ENCODE measurements around the gene DSCAML1.
"Not testable (repeated sequence)": the region's sequence is repeated elsewhere in the genome, so short reads cannot be mapped to it uniquely, and the experiment has no call there.

DSCAML1 gene

GRCh38 chr11:117465236-117465997 lies 331.6 kb downstream of the DSCAML1 start:
- in situ Hi-C loops (cut with MboI; ENCODE audit: low sequenced_read_pairs) = no loop called here
- no peaks in the 10 kb centered on the region for H3K36me3 ChIP-seq (replicated peaks)
- DNase-seq (ENCODE audit: low spot score in 2 of 2) = no peak
- H3K4me3 ChIP-seq = no peak overlapping the region
- H3K27me3 ChIP-seq (ENCODE audit: low read depth) = peaks cover 2% of the 10 kb centered on the region; the same call in 1 of the 2 replicates
- H3K4me1 ChIP-seq = no peaks in the 10 kb centered on the region
- no peaks in the 10 kb centered on the region for H3K9me3 ChIP-seq

GRCh38 chr11:117464778-117465177 lies 332.2 kb downstream of the DSCAML1 start:
- in situ Hi-C loops (cut with MboI; ENCODE audit: low sequenced_read_pairs) = no loop called here
- no peak for DNase-seq (ENCODE audit: low spot score in 2 of 2)
- H3K9me3 ChIP-seq = no peaks in the 10 kb centered on the region
- no peaks in the 10 kb centered on the region for H3K36me3 ChIP-seq (replicated peaks)
- no peak overlapping the region for H3K4me3 ChIP-seq
- no peaks in the 10 kb centered on the region for H3K4me1 ChIP-seq
- H3K27me3 ChIP-seq (ENCODE audit: low read depth) = peaks cover 2% of the 10 kb centered on the region; the same call in 1 of the 2 replicates

- H3K27me3 ChIP-seq (ENCODE audit: low read depth) = no peaks in the 10 kb centered on the region; the same call in 1 of the 2 replicates
- no peaks in the 10 kb centered on the region for H3K9me3 ChIP-seq
- H3K4me3 ChIP-seq = no peak overlapping the region
- no peak for DNase-seq (ENCODE audit: low spot score in 2 of 2)
- in situ Hi-C loops (cut with MboI; ENCODE audit: low sequenced_read_pairs) = no loop called here
- H3K36me3 ChIP-seq (replicated peaks) = no peaks in the 10 kb centered on the region
- no peaks in the 10 kb centered on the region for H3K4me1 ChIP-seq
Observed at GRCh38 chr11:117462864-117463247, 334.2 kb downstream of the DSCAML1 start.

- DNase-seq (ENCODE audit: low spot score in 2 of 2) = no peak
- H3K9me3 ChIP-seq = no peaks in the 10 kb centered on the region
- no peaks in the 10 kb centered on the region for H3K4me1 ChIP-seq
- H3K27me3 ChIP-seq (ENCODE audit: low read depth) = no peaks in the 10 kb centered on the region; the same call in 1 of the 2 replicates
- no peak overlapping the region for H3K4me3 ChIP-seq
- in situ Hi-C loops (cut with MboI; ENCODE audit: low sequenced_read_pairs) = no loop called here
- H3K36me3 ChIP-seq (replicated peaks) = no peaks in the 10 kb centered on the region
Observed at GRCh38 chr11:117462183-117462863, 334.7 kb downstream of the DSCAML1 start.

GRCh38 chr11:117461396-117462182 lies 335.4 kb downstream of the DSCAML1 start:
- in situ Hi-C loops (cut with MboI; ENCODE audit: low sequenced_read_pairs) = no loop called here
- no peak for DNase-seq (ENCODE audit: low spot score in 2 of 2)
- Histone ChIP-seq H3K27me3 (ENCODE audit: low read depth) (no peaks in the 10 kb centered on the region), H3K4me1 (no peaks in the 10 kb centered on the region), H3K36me3 (replicated peaks) (no peaks in the 10 kb centered on the region), H3K9me3 (no peaks in the 10 kb centered on the region), H3K4me3 (no peak overlapping the region)

GRCh38 chr11:117459979-117460300 lies 337.1 kb downstream of the DSCAML1 start:
- DNase-seq (ENCODE audit: low spot score in 2 of 2) = no peak
- no peaks in the 10 kb centered on the region for H3K27me3 ChIP-seq (ENCODE audit: low read depth)
- no peaks in the 10 kb centered on the region for H3K4me1 ChIP-seq
- H3K4me3 ChIP-seq = no peak overlapping the region
- no peaks in the 10 kb centered on the region for H3K36me3 ChIP-seq (replicated peaks)
- in situ Hi-C loops (cut with MboI; ENCODE audit: low sequenced_read_pairs) = no loop called here
- no peaks in the 10 kb centered on the region for H3K9me3 ChIP-seq

GRCh38 chr11:117459123-117459978 lies 337.7 kb downstream of the DSCAML1 start:
- H3K4me3 ChIP-seq = no peak overlapping the region
- no peaks in the 10 kb centered on the region for H3K36me3 ChIP-seq (replicated peaks)
- no peak for DNase-seq (ENCODE audit: low spot score in 2 of 2)
- in situ Hi-C loops (cut with MboI; ENCODE audit: low sequenced_read_pairs) = no loop called here
- H3K4me1 ChIP-seq = no peaks in the 10 kb centered on the region
- H3K9me3 ChIP-seq = peaks cover 4% of the 10 kb centered on the region; the same call in 1 of the 2 replicates
- no peaks in the 10 kb centered on the region for H3K27me3 ChIP-seq (ENCODE audit: low read depth)

GRCh38 chr11:117458275-117459122 lies 338.5 kb downstream of the DSCAML1 start:
- Histone ChIP-seq H3K9me3 (peaks cover 5% of the 10 kb centered on the region; the same call in 1 of the 2 replicates), H3K27me3 (ENCODE audit: low read depth) (no peaks in the 10 kb centered on the region), H3K4me3 (no peak overlapping the region), H3K36me3 (replicated peaks) (no peaks in the 10 kb centered on the region), H3K4me1 (no peaks in the 10 kb centered on the region)
- in situ Hi-C loops (cut with MboI; ENCODE audit: low sequenced_read_pairs) = no loop called here
- no peak for DNase-seq (ENCODE audit: low spot score in 2 of 2)

- Histone ChIP-seq H3K36me3 (replicated peaks) (no peaks in the 10 kb centered on the region), H3K27me3 (ENCODE audit: low read depth) (no peaks in the 10 kb centered on the region), H3K4me3 (no peak overlapping the region), H3K4me1 (no peaks in the 10 kb centered on the region), H3K9me3 (peaks cover 5% of the 10 kb centered on the region; the same call in 1 of the 2 replicates)
- in situ Hi-C loops (cut with MboI; ENCODE audit: low sequenced_read_pairs) = no loop called here
- DNase-seq (ENCODE audit: low spot score in 2 of 2) = no peak
Observed at GRCh38 chr11:117457835-117458234, 339.2 kb downstream of the DSCAML1 start.

GRCh38 chr11:117457031-117457785 lies 339.8 kb downstream of the DSCAML1 start:
- H3K27me3 ChIP-seq (ENCODE audit: low read depth) = no peaks in the 10 kb centered on the region
- H3K4me3 ChIP-seq = no peak overlapping the region
- in situ Hi-C loops (cut with MboI; ENCODE audit: low sequenced_read_pairs) = no loop called here
- peaks cover 5% of the 10 kb centered on the region; the same call in 1 of the 2 replicates for H3K9me3 ChIP-seq
- no peaks in the 10 kb centered on the region for H3K4me1 ChIP-seq
- H3K36me3 ChIP-seq (replicated peaks) = no peaks in the 10 kb centered on the region
- no peak for DNase-seq (ENCODE audit: low spot score in 2 of 2)

GRCh38 chr11:117456721-117457029 lies 340.3 kb downstream of the DSCAML1 start:
- H3K36me3 ChIP-seq (replicated peaks); in situ Hi-C loops (cut with MboI; ENCODE audit: low sequenced_read_pairs); H3K9me3 ChIP-seq; H3K4me1 ChIP-seq; H3K4me3 ChIP-seq; H3K27me3 ChIP-seq (ENCODE audit: low read depth); DNase-seq (ENCODE audit: low spot score in 2 of 2): not testable (repeated sequence)

- DNase-seq (ENCODE audit: low spot score in 2 of 2) = no peak
- no peaks in the 10 kb centered on the region for H3K4me1 ChIP-seq
- peaks cover 5% of the 10 kb centered on the region; the same call in 1 of the 2 replicates for H3K9me3 ChIP-seq
- in situ Hi-C loops (cut with MboI; ENCODE audit: low sequenced_read_pairs) = no loop called here
- H3K4me3 ChIP-seq = no peak overlapping the region
- no peaks in the 10 kb centered on the region for H3K36me3 ChIP-seq (replicated peaks)
- H3K27me3 ChIP-seq (ENCODE audit: low read depth) = no peaks in the 10 kb centered on the region
Observed at GRCh38 chr11:117456027-117456720, 340.8 kb downstream of the DSCAML1 start.

All from HAP-1 (cell line).